GM06990 (cell line): ENCODE measurements around the gene ACAP2.

ENCODE experiments used
- DNase-seq: peaks from one replicate; pipeline ENCODE4 v3.0.0-alpha.2; 2011; ENCODE audit not compliant: insufficient read length; ENCODE audit errors: extremely low read depth
- H3K27me3 ChIP-seq: replicated peaks from 2 replicates; pipeline ENCODE4 v1.6.0; 2011; ENCODE audit warnings: low read length; ENCODE audit not compliant: control insufficient read depth, insufficient read depth
- H3K36me3 ChIP-seq: 2 replicates; pipeline ENCODE4 v1.5.1; 2011; ENCODE audit warnings: low read length; ENCODE audit not compliant: control insufficient read depth, insufficient read depth
- H3K4me3 ChIP-seq: replicated peaks from 2 replicates; pipeline ENCODE4 v1.5.1; 2011; ENCODE audit warnings: low read depth, mild to moderate bottlenecking, control low read depth, low read length
- TF ChIP-seq, protein P1 (sequence below): IDR thresholded peaks from 2 replicates; pipeline ENCODE4 v1.5.1; 2011; ENCODE audit warnings: low read length, control low read depth, mild to moderate bottlenecking, inconsistent platforms; ENCODE audit not compliant: insufficient read depth, poor library complexity, severe bottlenecking

Gene ACAP2

DNA sequence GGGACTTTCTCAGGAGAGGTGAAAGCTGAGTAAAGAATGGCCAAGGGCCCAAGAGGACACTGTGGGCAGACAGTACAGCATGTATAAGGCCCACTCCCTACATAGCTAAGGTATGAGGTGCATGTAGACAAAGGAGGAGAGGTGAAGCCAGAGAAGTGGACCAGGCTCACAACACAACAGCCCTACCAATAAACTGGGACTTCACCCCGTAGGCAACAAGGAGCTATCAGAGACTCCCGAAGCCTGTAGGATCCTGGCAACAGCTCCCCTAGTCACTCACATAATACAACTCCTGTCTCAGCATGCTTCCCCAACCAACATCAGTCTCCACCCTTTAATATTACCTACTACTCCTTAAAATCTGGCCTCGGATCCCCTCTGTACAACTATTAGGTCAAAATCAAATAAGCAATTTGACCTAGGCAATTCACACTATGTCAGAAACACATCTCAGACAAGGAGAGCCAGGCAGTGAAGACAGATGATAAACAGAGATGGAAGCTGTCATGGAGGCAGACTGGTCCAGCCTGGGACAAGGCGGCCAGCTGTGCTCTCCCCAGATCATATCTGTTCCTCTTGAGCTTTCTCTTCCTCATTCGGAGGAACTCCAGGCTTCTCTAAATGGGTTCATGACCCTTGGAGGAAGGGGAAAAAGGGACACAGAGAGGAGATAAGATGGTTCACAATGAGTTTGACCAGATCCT lies 173.3 kb downstream of the ACAP2 start:
- Histone ChIP-seq H3K36me3 (peaks cover 2% of the 10 kb centered on the region), H3K4me3 (peak overlapping the region; percentile 85), H3K27me3 (no peaks in the 10 kb centered on the region)
- DNase-seq, result no peak
- TF ChIP-seq, protein P1, sequence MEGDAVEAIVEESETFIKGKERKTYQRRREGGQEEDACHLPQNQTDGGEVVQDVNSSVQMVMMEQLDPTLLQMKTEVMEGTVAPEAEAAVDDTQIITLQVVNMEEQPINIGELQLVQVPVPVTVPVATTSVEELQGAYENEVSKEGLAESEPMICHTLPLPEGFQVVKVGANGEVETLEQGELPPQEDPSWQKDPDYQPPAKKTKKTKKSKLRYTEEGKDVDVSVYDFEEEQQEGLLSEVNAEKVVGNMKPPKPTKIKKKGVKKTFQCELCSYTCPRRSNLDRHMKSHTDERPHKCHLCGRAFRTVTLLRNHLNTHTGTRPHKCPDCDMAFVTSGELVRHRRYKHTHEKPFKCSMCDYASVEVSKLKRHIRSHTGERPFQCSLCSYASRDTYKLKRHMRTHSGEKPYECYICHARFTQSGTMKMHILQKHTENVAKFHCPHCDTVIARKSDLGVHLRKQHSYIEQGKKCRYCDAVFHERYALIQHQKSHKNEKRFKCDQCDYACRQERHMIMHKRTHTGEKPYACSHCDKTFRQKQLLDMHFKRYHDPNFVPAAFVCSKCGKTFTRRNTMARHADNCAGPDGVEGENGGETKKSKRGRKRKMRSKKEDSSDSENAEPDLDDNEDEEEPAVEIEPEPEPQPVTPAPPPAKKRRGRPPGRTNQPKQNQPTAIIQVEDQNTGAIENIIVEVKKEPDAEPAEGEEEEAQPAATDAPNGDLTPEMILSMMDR, result no peak

DNA sequence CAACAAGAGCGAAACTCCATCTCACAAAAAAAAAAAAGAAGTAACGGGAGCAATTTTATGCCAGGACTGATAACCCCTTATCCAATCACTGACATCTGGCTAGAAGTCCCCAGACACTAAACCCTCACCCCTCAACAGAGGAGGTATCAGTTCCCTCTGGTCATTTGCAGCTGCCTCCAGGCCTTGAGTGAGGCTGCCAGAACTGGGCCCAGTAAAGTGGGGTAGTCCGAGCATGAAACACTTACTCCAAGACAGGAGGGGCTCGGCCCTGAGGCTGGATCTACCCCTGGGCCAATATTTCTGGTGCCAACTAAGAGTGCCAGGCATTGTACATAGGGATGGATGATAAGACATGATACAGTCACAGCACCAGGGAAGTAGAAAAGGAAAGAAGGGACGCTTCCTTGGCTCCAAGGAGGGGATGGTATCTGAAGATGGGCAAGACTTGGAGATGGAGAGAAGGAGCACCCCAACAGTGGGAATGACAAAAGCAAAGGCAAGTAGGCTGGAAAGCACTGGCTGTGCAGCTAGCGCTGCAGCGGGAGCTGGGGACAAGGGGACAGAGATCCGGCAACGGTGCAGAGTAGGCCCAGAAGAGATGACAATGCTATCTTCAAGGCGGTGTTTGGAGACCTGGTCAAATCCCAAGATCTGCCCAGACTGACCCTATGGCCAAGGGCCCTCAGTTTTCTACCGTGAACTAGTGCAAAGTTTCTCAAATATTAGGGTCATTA lies 174.1 kb downstream of the ACAP2 start:
- Histone ChIP-seq H3K27me3 (no peaks in the 10 kb centered on the region), H3K4me3 (no peak overlapping the region), H3K36me3 (peaks cover 2% of the 10 kb centered on the region)
- TF ChIP-seq, protein P1, result no peak
- no peak for DNase-seq

DNA sequence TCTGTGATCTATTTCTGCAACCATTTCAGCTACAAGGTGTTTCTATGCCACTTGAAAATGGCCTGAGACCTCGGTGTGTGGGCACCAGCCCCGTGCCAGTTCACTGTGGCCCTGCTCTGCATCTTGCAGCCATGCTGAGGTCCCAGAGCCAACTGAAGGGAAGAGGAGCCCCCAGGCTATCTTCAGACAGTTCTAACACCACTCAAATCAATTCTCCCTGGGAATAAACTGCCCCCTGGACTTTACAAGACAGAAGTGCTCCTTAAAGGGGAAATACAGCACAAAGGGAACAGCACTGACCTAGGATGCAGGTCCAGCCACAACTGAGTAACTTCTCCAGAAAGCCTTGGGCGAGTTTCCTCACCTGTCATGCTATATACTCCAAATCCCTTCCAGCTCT lies 175.7 kb downstream of the ACAP2 start:
- TF ChIP-seq, protein P1, result no peak
- no peak for DNase-seq

DNA sequence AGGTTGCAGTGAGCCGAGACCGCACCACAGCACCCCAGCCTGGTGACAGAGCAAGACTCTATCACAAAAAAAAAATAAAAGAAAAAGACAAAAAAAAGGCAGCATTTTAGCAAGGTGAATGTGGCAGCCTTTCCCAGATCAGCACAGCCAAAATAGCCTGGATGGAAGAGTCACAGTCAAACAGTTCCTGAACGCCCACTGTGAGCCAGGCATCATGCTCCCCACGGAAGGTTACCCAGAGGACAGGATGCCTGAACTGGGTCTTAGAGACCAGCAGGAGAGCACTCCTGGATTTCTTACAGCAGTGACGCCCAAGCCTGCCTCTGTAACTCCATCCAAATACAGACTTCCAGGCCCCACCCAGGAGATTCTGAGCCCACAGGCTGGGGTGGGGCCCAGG lies 176.4 kb downstream of the ACAP2 start:
- TF ChIP-seq, protein P1, result no peak
- DNase-seq, result no peak
- no peak overlapping the region for H3K4me3 ChIP-seq
- H3K27me3 ChIP-seq, result no peaks in the 10 kb centered on the region
- peaks cover 2% of the 10 kb centered on the region for H3K36me3 ChIP-seq

More for the DNA sequence above, 175.7 kb downstream of the ACAP2 start:
- no peak overlapping the region for H3K4me3 ChIP-seq
- no peaks in the 10 kb centered on the region for H3K27me3 ChIP-seq
- peaks cover 2% of the 10 kb centered on the region for H3K36me3 ChIP-seq

DNA sequence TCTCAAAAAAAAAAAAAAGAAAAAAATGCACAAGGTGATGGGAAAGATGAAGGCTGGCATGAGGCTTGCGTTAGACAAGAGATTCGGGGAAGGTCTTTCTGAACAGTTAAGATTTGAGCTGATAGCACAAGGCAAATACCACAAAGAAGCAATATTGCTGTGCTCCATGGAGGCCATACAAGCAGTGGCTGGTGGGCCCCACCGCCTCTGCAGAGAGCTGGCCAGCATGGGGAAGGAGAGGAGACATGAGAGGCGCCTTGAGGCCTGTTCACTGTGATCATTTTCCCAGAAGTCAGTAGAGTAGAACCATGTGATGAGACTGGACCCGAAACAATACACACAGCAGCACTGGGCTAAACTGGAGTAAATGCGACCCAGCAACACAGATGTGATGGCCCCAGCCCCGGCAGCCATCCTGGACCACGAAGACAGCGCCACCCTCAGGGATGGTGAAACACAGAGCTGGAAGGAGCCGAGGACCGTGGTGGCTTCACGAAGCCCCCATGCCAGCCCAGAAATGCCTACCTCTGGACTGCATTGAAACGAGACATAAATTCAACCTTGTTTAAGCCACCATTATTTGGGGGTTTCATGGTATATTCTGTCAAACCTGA lies 177.3 kb downstream of the ACAP2 start:
- H3K27me3 ChIP-seq, result no peaks in the 10 kb centered on the region
- TF ChIP-seq, protein P1, result no peak
- H3K36me3 ChIP-seq, result peaks cover 2% of the 10 kb centered on the region
- DNase-seq, result no peak
- no peak overlapping the region for H3K4me3 ChIP-seq
